ENCODE results near the gene DDHD1.

DNA sequence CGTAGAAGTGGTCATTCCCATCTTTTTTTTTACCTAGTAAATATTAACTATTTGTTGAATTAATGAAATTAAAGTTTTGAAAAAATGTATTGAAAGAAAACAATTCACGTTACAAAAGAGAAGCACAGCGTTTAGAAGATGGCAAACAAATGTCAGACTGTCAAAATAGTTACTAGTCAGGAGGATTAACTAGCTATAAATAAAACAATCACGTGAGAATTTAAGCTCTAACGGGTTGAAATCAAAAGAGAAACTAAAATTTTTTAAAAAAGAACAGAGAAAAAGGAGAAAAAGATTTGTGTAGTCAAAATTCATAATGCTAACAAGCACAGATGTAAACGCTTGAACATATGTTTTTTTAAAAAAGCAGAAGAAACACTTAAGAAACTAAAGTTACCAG lies 26.4 kb downstream of the DDHD1 start:
- TF ChIP-seq, protein P1, sequence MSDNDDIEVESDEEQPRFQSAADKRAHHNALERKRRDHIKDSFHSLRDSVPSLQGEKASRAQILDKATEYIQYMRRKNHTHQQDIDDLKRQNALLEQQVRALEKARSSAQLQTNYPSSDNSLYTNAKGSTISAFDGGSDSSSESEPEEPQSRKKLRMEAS (IDR thresholded peaks at IDR 0.05) = no peak
- TF ChIP-seq, protein P2, sequence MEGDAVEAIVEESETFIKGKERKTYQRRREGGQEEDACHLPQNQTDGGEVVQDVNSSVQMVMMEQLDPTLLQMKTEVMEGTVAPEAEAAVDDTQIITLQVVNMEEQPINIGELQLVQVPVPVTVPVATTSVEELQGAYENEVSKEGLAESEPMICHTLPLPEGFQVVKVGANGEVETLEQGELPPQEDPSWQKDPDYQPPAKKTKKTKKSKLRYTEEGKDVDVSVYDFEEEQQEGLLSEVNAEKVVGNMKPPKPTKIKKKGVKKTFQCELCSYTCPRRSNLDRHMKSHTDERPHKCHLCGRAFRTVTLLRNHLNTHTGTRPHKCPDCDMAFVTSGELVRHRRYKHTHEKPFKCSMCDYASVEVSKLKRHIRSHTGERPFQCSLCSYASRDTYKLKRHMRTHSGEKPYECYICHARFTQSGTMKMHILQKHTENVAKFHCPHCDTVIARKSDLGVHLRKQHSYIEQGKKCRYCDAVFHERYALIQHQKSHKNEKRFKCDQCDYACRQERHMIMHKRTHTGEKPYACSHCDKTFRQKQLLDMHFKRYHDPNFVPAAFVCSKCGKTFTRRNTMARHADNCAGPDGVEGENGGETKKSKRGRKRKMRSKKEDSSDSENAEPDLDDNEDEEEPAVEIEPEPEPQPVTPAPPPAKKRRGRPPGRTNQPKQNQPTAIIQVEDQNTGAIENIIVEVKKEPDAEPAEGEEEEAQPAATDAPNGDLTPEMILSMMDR (IDR thresholded peaks at IDR 0.05) = no peak
- TF ChIP-seq MAFK (IDR thresholded peaks at IDR 0.05; ENCODE audit: partially characterized antibody) (no peak), POLR2A (IDR thresholded peaks at IDR 0.05; ENCODE audit: low read length) (no peak), EHMT2 (IDR thresholded peaks at IDR 0.05; ENCODE audit: low read depth) (no peak)

Data from A549 (cell line).